Neuronal stem cell (in vitro differentiated cells): Measurements from ENCODE around the gene PTPN11.
"Not testable (repeated sequence)": the region's sequence is repeated elsewhere in the genome, so short reads cannot be mapped to it uniquely, and the experiment has no call there.

Experiments used
- DNase-seq: peaks from one replicate; pipeline ENCODE4 v3.0.0-alpha.2; 2013; ENCODE audit warnings: low spot score
- H2AFZ ChIP-seq: one replicate; pipeline ENCODE4 v1.6.1; 2013; ENCODE audit warnings: mild to moderate bottlenecking, low read length, inconsistent platforms
- H2AK5ac ChIP-seq: 2 replicates; pipeline ENCODE4 v1.6.1; 2013; ENCODE audit warnings: low read depth, mild to moderate bottlenecking, inconsistent platforms, low read length, moderate library complexity, mixed read lengths
- H2BK120ac ChIP-seq: 2 replicates; pipeline ENCODE4 v1.6.1; 2013; ENCODE audit warnings: low read depth, mild to moderate bottlenecking, inconsistent platforms, low read length, moderate library complexity, mixed read lengths
- H2BK12ac ChIP-seq: one replicate; pipeline ENCODE4 v1.6.1; 2013; ENCODE audit warnings: low read length, inconsistent platforms
- H2BK15ac ChIP-seq: 2 replicates; pipeline ENCODE4 v1.6.1; 2013; ENCODE audit warnings: mild to moderate bottlenecking, low read length, inconsistent platforms, mixed read lengths
- H2BK5ac ChIP-seq: one replicate; pipeline ENCODE4 v1.6.1; 2013; ENCODE audit warnings: inconsistent platforms, mild to moderate bottlenecking, low read length, moderate library complexity
- H3K14ac ChIP-seq: one replicate; pipeline ENCODE4 v1.6.1; 2013; ENCODE audit warnings: low read length, inconsistent platforms
- H3K18ac ChIP-seq: 2 replicates; pipeline ENCODE4 v1.6.1; 2013; ENCODE audit warnings: low read length, inconsistent platforms
- H3K23ac ChIP-seq: 2 replicates; pipeline ENCODE4 v1.6.1; 2013; ENCODE audit warnings: low read depth, mild to moderate bottlenecking, mixed read lengths, low read length, inconsistent platforms; ENCODE audit not compliant: poor library complexity
- H3K27ac ChIP-seq: replicated peaks from 3 replicates; pipeline ENCODE4 v1.5.1; 2013; ENCODE audit warnings: low read length, inconsistent platforms
- H3K27me3 ChIP-seq, 3 experiments: 2 replicates each; pipeline ENCODE4 v1.6.1; 2013; ENCODE audit warnings: low read length in 3 of 3, mild to moderate bottlenecking in 2 of 3, inconsistent platforms in 1 of 3, low read depth in 1 of 3, mixed read lengths in 1 of 3, moderate library complexity in 1 of 3; ENCODE audit not compliant: control insufficient read depth in 3 of 3, insufficient read depth in 3 of 3
- H3K36me3 ChIP-seq, 2 donors: replicated peaks in 1 of 2; 2 replicates each; pipeline ENCODE4 v1.6.1; 2013; ENCODE audit warnings: low read length in 2 of 2; ENCODE audit not compliant: control insufficient read depth in 2 of 2, insufficient read depth in 2 of 2
- H3K4ac ChIP-seq: 2 replicates; pipeline ENCODE4 v1.6.1; 2013; ENCODE audit warnings: inconsistent platforms, mild to moderate bottlenecking, low read length, moderate library complexity
- H3K4me1 ChIP-seq, 2 donors: 1 replicate in 1 of 2; 2 replicates in 1 of 2; pipeline ENCODE4 v1.6.1; 2013; ENCODE audit warnings: low read length in 2 of 2, low read depth in 1 of 2; ENCODE audit not compliant: control insufficient read depth in 2 of 2, insufficient read depth in 1 of 2
- H3K4me2 ChIP-seq: one replicate; pipeline ENCODE4 v1.6.1; 2013; ENCODE audit warnings: mild to moderate bottlenecking, low read length, inconsistent platforms; ENCODE audit not compliant: insufficient read depth, poor library complexity, severe bottlenecking
- H3K4me3 ChIP-seq, 2 donors: 2 replicates each; pipeline ENCODE4 v1.5.1; 2013; ENCODE audit warnings: low read length in 2 of 2, mild to moderate bottlenecking in 2 of 2, inconsistent platforms in 1 of 2, moderate library complexity in 1 of 2
- H3K79me1 ChIP-seq: one replicate; pipeline ENCODE4 v1.6.1; 2013; ENCODE audit warnings: low read depth, mild to moderate bottlenecking, inconsistent platforms, low read length, moderate library complexity
- H3K9ac ChIP-seq: one replicate; pipeline ENCODE4 v1.6.1; 2013; ENCODE audit warnings: mild to moderate bottlenecking, low read depth, low read length, inconsistent platforms; ENCODE audit not compliant: poor library complexity
- H3K9me3 ChIP-seq, 2 donors: replicated peaks in 1 of 2; 2 replicates each; pipeline versions ENCODE3 to v1.6.1; 2013; ENCODE audit warnings: low read length in 2 of 2, mild to moderate bottlenecking in 2 of 2, inconsistent platforms in 1 of 2, low read depth in 1 of 2, mixed read lengths in 1 of 2, moderate library complexity in 1 of 2; ENCODE audit not compliant: control insufficient read depth in 2 of 2, insufficient read depth in 1 of 2
- H4K8ac ChIP-seq: one replicate; pipeline ENCODE4 v1.6.1; 2013; ENCODE audit warnings: low read depth, mild to moderate bottlenecking, inconsistent platforms, low read length, moderate library complexity
- H4K91ac ChIP-seq: one replicate; pipeline ENCODE4 v1.6.1; 2013; ENCODE audit warnings: low read length, low read depth, mild to moderate bottlenecking, inconsistent platforms; ENCODE audit not compliant: poor library complexity
- WGBS, 2 donors: extraction: QIAGEN DNeasy Blood & Tissue Kit; methylation state at CpG; one replicate each; pipeline ENCODE4 v1.1.7; 2013; ENCODE audit warnings: missing lambda C conversion rate in 2 of 2, mixed read lengths in 1 of 2; ENCODE audit not compliant: insufficient read length in 2 of 2, insufficient replicate concordance in 1 of 2; ENCODE audit errors: extremely low coverage in 2 of 2; 5-methylcytosine and 5-hydroxymethylcytosine counted together

PTPN11 gene

GRCh38 chr12:112515868-112516267, 97.1 kb downstream of the PTPN11 start:
- H3K4me3 ChIP-seq: no peak overlapping the region
- no peak overlapping the region for H2AK5ac ChIP-seq
- no peaks in the 10 kb centered on the region for H3K27me3 ChIP-seq
- H3K18ac ChIP-seq: no peak overlapping the region
- H3K23ac ChIP-seq: no peak overlapping the region
- no peak overlapping the region for H2BK120ac ChIP-seq
- no peak overlapping the region for H3K4me2 ChIP-seq
- H2BK12ac ChIP-seq: no peak overlapping the region
- DNase-seq: no peak
- no CpG with 5 or more reads among the region's 5 CpGs for WGBS, 2 donors
- no peak overlapping the region for H3K4ac ChIP-seq
- H3K79me1 ChIP-seq: no peaks in the 10 kb centered on the region
- H3K36me3 ChIP-seq: peaks cover 0 to 10% of the 10 kb centered on the region in 2 donors
- H3K27ac ChIP-seq: no peak overlapping the region
- no peaks in the 10 kb centered on the region for H3K9me3 ChIP-seq
- H4K91ac ChIP-seq: no peak overlapping the region
- H3K14ac ChIP-seq: no peak overlapping the region
- no peak overlapping the region for H2BK5ac ChIP-seq
- H4K8ac ChIP-seq: peak overlapping the region; percentile 68
- H3K9ac ChIP-seq: no peak overlapping the region
- peaks cover 6 to 8% of the 10 kb centered on the region in 2 donors for H3K4me1 ChIP-seq
- no peak overlapping the region for H2AFZ ChIP-seq
- H2BK15ac ChIP-seq: no peak overlapping the region

DNA sequence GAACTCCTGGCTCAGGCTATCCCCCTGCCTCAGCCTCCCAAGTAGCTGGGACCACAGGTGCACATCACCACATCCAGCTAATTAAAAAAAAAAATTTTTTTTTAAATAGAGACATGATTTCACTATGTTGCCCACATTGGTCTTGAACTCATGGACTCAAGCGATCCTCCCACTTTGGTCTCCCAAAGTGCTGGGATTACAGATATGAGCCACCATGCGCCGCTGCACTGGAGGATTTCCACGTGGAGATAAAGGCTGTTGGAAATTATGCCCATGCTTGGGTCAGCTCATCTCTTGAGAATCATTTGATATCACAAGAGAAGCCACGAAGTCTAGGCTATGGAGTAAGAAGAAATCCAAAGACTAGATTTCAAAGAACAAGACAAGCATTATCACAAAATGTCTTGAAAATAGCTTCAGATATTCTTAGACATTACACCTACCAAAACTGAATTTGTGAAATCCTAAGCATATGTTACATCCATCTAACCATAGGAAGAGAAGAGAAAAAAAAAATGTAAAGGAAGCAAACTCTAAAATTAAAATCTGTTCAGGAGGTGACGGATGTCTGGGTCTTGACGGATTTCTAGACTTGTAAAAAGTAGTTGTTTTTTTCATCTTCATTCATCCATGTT, 99.1 kb downstream of the PTPN11 start:
- H3K27ac ChIP-seq: no peak overlapping the region
- H2BK12ac ChIP-seq: no peak overlapping the region
- H4K8ac ChIP-seq: no peak overlapping the region
- H3K9me3 ChIP-seq: no peaks in the 10 kb centered on the region
- no CpG with 5 or more reads among the region's 7 CpGs for WGBS, 2 donors
- no peaks in the 10 kb centered on the region for H3K79me1 ChIP-seq
- H2BK5ac ChIP-seq: no peak overlapping the region
- no peak overlapping the region for H3K4ac ChIP-seq
- no peak overlapping the region for H3K4me3 ChIP-seq
- no peak overlapping the region for H3K14ac ChIP-seq
- no peak for DNase-seq
- H3K4me1 ChIP-seq: peaks cover 6 to 8% of the 10 kb centered on the region in 2 donors
- H2AFZ ChIP-seq: no peak overlapping the region
- no peaks in the 10 kb centered on the region for H3K36me3 ChIP-seq
- no peak overlapping the region for H3K4me2 ChIP-seq
- H2BK120ac ChIP-seq: no peak overlapping the region
- no peak overlapping the region for H2BK15ac ChIP-seq
- H3K18ac ChIP-seq: no peak overlapping the region
- H4K91ac ChIP-seq: no peak overlapping the region
- H3K27me3 ChIP-seq: no peaks in the 10 kb centered on the region
- no peak overlapping the region for H2AK5ac ChIP-seq
- no peak overlapping the region for H3K23ac ChIP-seq
- H3K9ac ChIP-seq: no peak overlapping the region

DNA sequence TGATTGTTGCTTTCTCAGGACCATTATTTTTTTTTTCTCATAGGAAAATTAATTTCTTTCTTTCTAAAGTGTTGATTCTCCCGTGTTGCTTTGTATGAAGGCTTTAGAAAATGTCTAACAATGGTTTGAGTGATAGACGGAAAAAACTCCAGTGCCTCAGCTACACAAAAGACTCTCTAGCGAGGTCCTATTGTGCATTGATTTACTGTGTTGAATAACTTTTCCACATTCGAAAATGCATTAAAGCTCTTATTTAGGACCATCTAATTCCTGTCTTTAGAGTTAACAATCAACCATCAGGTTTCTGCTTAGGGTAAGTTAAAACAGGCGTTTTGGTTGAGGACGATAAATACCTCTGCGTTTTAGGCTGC, 99.6 kb downstream of the PTPN11 start:
- Histone ChIP-seq H3K36me3 (no peaks in the 10 kb centered on the region), H3K4ac (no peak overlapping the region), H2BK120ac (no peak overlapping the region), H4K91ac (no peak overlapping the region), H3K14ac (no peak overlapping the region), H2BK5ac (no peak overlapping the region), H4K8ac (no peak overlapping the region), H3K4me1 (peaks cover 6 to 7% of the 10 kb centered on the region in 2 donors), H3K4me3 (no peak overlapping the region), H3K79me1 (no peaks in the 10 kb centered on the region), H3K4me2 (no peak overlapping the region), H2BK12ac (no peak overlapping the region), H3K9ac (no peak overlapping the region), H3K27ac (peak overlapping the region; percentile 18), H3K9me3 (no peaks in the 10 kb centered on the region), H2AFZ (peak overlapping the region; percentile 37), H2BK15ac (no peak overlapping the region), H3K27me3 (no peaks in the 10 kb centered on the region), H3K18ac (no peak overlapping the region), H3K23ac (no peak overlapping the region), H2AK5ac (no peak overlapping the region)
- no CpG with 5 or more reads among the region's 7 CpGs for WGBS, 2 donors
- DNase-seq: no peak

DNA sequence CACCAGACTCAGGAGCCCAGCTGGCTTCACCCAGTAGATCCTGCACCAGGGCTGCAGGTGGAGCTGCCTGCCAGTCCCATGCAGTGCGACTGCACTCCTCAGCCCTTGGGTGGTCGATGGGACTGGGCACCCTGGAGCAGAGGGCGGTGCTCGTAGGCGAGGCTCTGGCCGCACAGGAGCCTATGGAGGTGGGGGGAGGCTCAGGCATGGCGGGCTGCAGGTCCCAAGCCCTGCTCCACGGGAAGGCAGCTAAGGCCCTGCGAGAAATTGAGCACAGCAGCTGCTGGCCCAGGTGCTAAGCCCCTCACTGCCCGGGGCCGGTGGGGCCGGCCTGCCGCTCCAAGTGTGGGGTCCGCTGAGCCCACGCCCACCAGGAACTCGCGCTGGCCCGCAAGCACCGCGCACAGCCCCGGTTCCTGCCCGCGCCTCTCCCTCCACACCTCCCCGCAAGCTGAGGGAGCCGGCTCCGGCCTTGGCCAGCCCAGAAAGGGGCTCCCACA, 101.1 kb downstream of the PTPN11 start:
- H3K9me3 ChIP-seq, H2AK5ac ChIP-seq, H2BK120ac ChIP-seq, H2BK5ac ChIP-seq, H3K4me2 ChIP-seq, H3K9ac ChIP-seq, H3K4me1 ChIP-seq, H3K36me3 ChIP-seq, H3K4me3 ChIP-seq, H3K27me3 ChIP-seq, H3K14ac ChIP-seq, H3K79me1 ChIP-seq, H2BK15ac ChIP-seq, H3K4ac ChIP-seq, H3K27ac ChIP-seq, DNase-seq, H2AFZ ChIP-seq, H4K91ac ChIP-seq, H3K23ac ChIP-seq, H2BK12ac ChIP-seq: not testable (repeated sequence)
- no CpG with 5 or more reads among the region's 26 CpGs for WGBS, 2 donors
- Histone ChIP-seq H4K8ac (peak overlapping the region; percentile 57), H3K18ac (peak overlapping the region; percentile 78)
